ENCODE measurements around the gene ARPC5. TPM values are rescaled to one million over a fixed set of nuclear protein-coding genes. Genes with fewer than 3 reads are reported as not detected.

ARPC5 gene
- total and polyA plus RNA-seq, 9 of the 15 experiments (the other 6 are each of a cell fraction or from before 2014, with no cell fraction given), result 71.8 to 150 (median 91.6) TPM

DNA sequence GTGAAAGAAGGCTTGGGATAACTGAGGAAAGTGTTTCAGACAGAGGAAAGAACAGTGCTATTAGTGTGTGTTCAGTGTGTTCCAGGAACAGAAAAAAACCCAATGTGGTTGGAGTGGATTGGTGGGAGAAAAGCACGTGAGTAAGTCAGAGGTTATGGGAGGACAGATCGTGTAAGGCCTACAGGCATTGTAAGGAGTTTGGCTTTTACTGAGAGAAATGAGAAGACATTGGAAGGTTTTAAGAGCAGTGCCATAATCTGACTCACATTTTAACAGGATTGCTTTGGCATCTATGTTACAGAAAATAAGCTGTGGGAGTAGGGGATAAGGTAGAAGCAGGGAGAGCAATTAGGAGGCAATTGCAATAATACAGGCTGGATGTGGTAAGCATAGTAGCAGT is 4.8 kb downstream of the ARPC5 start:
- H3K79me2 ChIP-seq (ENCODE audit: control insufficient read depth, insufficient read depth, low read length), result peaks cover 39% of the 10 kb centered on the region
- DNase-seq (ENCODE audit: extremely low read depth in 1 of 4, low spot score in 3 of 4), result no peak
- H3K4me2 ChIP-seq (ENCODE audit: insufficient read depth, low read length), result no peak overlapping the region
- no peaks in the 10 kb centered on the region for H4K20me1 ChIP-seq (replicated peaks; ENCODE audit: control insufficient read depth, insufficient read depth, low read length)
- H3K4me3 ChIP-seq, result no peak overlapping the region
- CTCF ChIA-PET (ENCODE audit: low intra/inter-chr PET ratio), result no interaction called here
- no peak for FAIRE-seq
- no peak for ATAC-seq
- no peaks in the 10 kb centered on the region for H3K9me3 ChIP-seq (replicated peaks; ENCODE audit: control insufficient read depth, insufficient read depth, low read depth, low read length)
- H3K9ac ChIP-seq (ENCODE audit: insufficient read depth in 1 of 2, low read depth in 2 of 2, low read length in 2 of 2), result no peak overlapping the region
- H3K4me1 ChIP-seq (replicated peaks in 1 of 2; ENCODE audit: control insufficient read depth in 2 of 2, insufficient read depth in 2 of 2, low read length in 2 of 2), result peaks cover 0 to 9% of the 10 kb centered on the region in 2 experiments; a peak in 2 of 5 replicates
- intact Hi-C loops (cut with micrococcal nuclease), result loop anchor here (10.0 kb wide), 1 partner anchor 424 kb away; the partner anchor contains the start of gene TSEN15
- no peak for TF ChIP-seq JUN (IDR thresholded peaks at IDR 0.05; ENCODE audit: borderline replicate concordance, low read depth, low read length)
- no peak for TF ChIP-seq JUN (CRISPR knock-in tag; IDR thresholded peaks at IDR 0.05; ENCODE audit: borderline replicate concordance)
- TF ChIP-seq, protein P1, sequence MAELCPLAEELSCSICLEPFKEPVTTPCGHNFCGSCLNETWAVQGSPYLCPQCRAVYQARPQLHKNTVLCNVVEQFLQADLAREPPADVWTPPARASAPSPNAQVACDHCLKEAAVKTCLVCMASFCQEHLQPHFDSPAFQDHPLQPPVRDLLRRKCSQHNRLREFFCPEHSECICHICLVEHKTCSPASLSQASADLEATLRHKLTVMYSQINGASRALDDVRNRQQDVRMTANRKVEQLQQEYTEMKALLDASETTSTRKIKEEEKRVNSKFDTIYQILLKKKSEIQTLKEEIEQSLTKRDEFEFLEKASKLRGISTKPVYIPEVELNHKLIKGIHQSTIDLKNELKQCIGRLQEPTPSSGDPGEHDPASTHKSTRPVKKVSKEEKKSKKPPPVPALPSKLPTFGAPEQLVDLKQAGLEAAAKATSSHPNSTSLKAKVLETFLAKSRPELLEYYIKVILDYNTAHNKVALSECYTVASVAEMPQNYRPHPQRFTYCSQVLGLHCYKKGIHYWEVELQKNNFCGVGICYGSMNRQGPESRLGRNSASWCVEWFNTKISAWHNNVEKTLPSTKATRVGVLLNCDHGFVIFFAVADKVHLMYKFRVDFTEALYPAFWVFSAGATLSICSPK (IDR thresholded peaks at IDR 0.05; ENCODE audit: borderline replicate concordance), result no peak
- no peak for TF ChIP-seq NFE2L1 (tag; IDR thresholded peaks at IDR 0.05; ENCODE audit: borderline replicate concordance, low read depth)
- TF ChIP-seq ZNF431 (CRISPR knock-in tag; IDR thresholded peaks at IDR 0.05), result no peak
- peaks cover 48% of the 10 kb centered on the region for H3K36me3 ChIP-seq (ENCODE audit: control insufficient read depth, insufficient read depth, low read length)
- H3K9me1 ChIP-seq (ENCODE audit: control insufficient read depth, insufficient read depth, low read length), result no peaks in the 10 kb centered on the region
- 84% methylated on average over 2 of the region's 2 CpGs for WGBS (ENCODE audit: insufficient coverage, low coverage, missing lambda C conversion rate)
- no peak overlapping the region for H3K27ac ChIP-seq (ENCODE audit: extremely low read depth, low read depth, low read length)
- H2AFZ ChIP-seq (ENCODE audit: low read depth, low read length), result no peak overlapping the region
- BruUV-seq (replicated peaks), result no TSS peak
- H3K27me3 ChIP-seq (ENCODE audit: control insufficient read depth in 2 of 2, insufficient read depth in 2 of 2, low read length in 2 of 2), result no peaks in the 10 kb centered on the region
- POLR2A ChIA-PET, result interaction anchor here (0.8 kb wide), 1 partner anchor 8 kb away, joined by 3 read pairs; no protein-coding TSS in a partner anchor
- in situ Hi-C loops (cut with MboI), result no loop called here

Measured in K562 (cell line).